Measurements from ENCODE around the gene PRKCH. TPM values are rescaled to one million over a fixed set of nuclear protein-coding genes. Genes with fewer than 3 reads are reported as not detected.

PRKCH gene
- total RNA-seq, 2 experiments from 2014 or later, result 244 to 293 TPM

- H3K4me1 Mint-ChIP-seq, result peaks cover 31% of the 10 kb centered on the region
- ChIA-PET CTCF (interaction anchor here (0.6 to 2.9 kb wide), 8 partner anchors 9 to 230 kb away, joined by 3 to 16 read pairs (median 3); no protein-coding TSS in a partner anchor), POLR2A (no interaction called here)
- no peak for DNase-seq
- H3K27me3 Mint-ChIP-seq, result no peaks in the 10 kb centered on the region
- H3K9me3 Mint-ChIP-seq, result no peaks in the 10 kb centered on the region
- H3K4me3 Mint-ChIP-seq, result no peak overlapping the region
- H3K36me3 Mint-ChIP-seq (ENCODE audit: low read depth), result peaks cover 57% of the 10 kb centered on the region
- H3K27ac Mint-ChIP-seq, result no peak overlapping the region
Measured at GRCh38 chr14:61489932-61490331, 168.6 kb downstream of the PRKCH start.

- peaks cover 34% of the 10 kb centered on the region for H3K4me1 Mint-ChIP-seq
- POLR2A ChIA-PET, result no interaction called here
- no peaks in the 10 kb centered on the region for H3K27me3 Mint-ChIP-seq
- CTCF ChIA-PET, result interaction anchor here (0.6 to 2.9 kb wide), 7 partner anchors 11 to 690 kb away, joined by 3 to 16 read pairs (median 3); no protein-coding TSS in a partner anchor
- no peak overlapping the region for H3K4me3 Mint-ChIP-seq
- DNase-seq, result no peak
- H3K27ac Mint-ChIP-seq, result no peak overlapping the region
- peaks cover 57% of the 10 kb centered on the region for H3K36me3 Mint-ChIP-seq (ENCODE audit: low read depth)
- no peaks in the 10 kb centered on the region for H3K9me3 Mint-ChIP-seq
Measured at GRCh38 chr14:61491224-61491623, 169.8 kb downstream of the PRKCH start.

- CTCF ChIA-PET, result interaction anchor here (0.6 to 2.9 kb wide), 8 partner anchors 11 to 342 kb away, joined by 3 to 16 read pairs (median 4); no protein-coding TSS in a partner anchor
- no peak for DNase-seq
- H3K4me3 Mint-ChIP-seq, result no peak overlapping the region
- H3K4me1 Mint-ChIP-seq, result peaks cover 35% of the 10 kb centered on the region
- H3K27ac Mint-ChIP-seq, result no peak overlapping the region
- POLR2A ChIA-PET, result no interaction called here
- peaks cover 57% of the 10 kb centered on the region for H3K36me3 Mint-ChIP-seq (ENCODE audit: low read depth)
- no peaks in the 10 kb centered on the region for H3K27me3 Mint-ChIP-seq
- H3K9me3 Mint-ChIP-seq, result no peaks in the 10 kb centered on the region
Measured at GRCh38 chr14:61491876-61492434, 170.6 kb downstream of the PRKCH start.

- ChIA-PET CTCF (interaction anchor here (0.6 to 2.0 kb wide), 5 partner anchors 9 to 341 kb away, joined by 3 to 8 read pairs (median 6); no protein-coding TSS in a partner anchor), POLR2A (no interaction called here)
- no peak overlapping the region for H3K27ac Mint-ChIP-seq
- no peak overlapping the region for H3K4me3 Mint-ChIP-seq
- H3K36me3 Mint-ChIP-seq (ENCODE audit: low read depth), result peaks cover 57% of the 10 kb centered on the region
- no peaks in the 10 kb centered on the region for H3K27me3 Mint-ChIP-seq
- H3K9me3 Mint-ChIP-seq, result no peaks in the 10 kb centered on the region
- H3K4me1 Mint-ChIP-seq, result peaks cover 34% of the 10 kb centered on the region
- DNase-seq, result no peak
Measured at GRCh38 chr14:61492474-61492873, 171.1 kb downstream of the PRKCH start.

- ChIA-PET POLR2A (no interaction called here), CTCF (interaction anchor here (1.0 to 2.0 kb wide), 5 partner anchors 9 to 32 kb away, joined by 3 to 8 read pairs (median 6); no protein-coding TSS in a partner anchor)
- Mint-ChIP-seq H3K9me3 (no peaks in the 10 kb centered on the region), H3K4me3 (no peak overlapping the region), H3K36me3 (ENCODE audit: low read depth) (peaks cover 59% of the 10 kb centered on the region), H3K27ac (no peak overlapping the region), H3K4me1 (peaks cover 35% of the 10 kb centered on the region), H3K27me3 (no peaks in the 10 kb centered on the region)
- no peak for DNase-seq
Measured at GRCh38 chr14:61493239-61493638, 171.9 kb downstream of the PRKCH start.

GRCh38 chr14:61494018-61494417 is 172.6 kb downstream of the PRKCH start:
- Mint-ChIP-seq H3K27me3 (no peaks in the 10 kb centered on the region), H3K36me3 (ENCODE audit: low read depth) (peaks cover 59% of the 10 kb centered on the region), H3K4me1 (peaks cover 34% of the 10 kb centered on the region), H3K27ac (no peak overlapping the region), H3K4me3 (no peak overlapping the region), H3K9me3 (no peaks in the 10 kb centered on the region)
- ChIA-PET CTCF (interaction anchor here (0.7 to 2.0 kb wide), 4 partner anchors 9 to 344 kb away, joined by 3 to 8 read pairs (median 6); no protein-coding TSS in a partner anchor), POLR2A (no interaction called here)
- no peak for DNase-seq

- ChIA-PET CTCF (interaction anchor here (1.3 to 1.4 kb wide), 2 partner anchors 10 to 15 kb away, joined by 3 to 4 read pairs; no protein-coding TSS in a partner anchor), POLR2A (no interaction called here)
- no peak for DNase-seq
- H3K36me3 Mint-ChIP-seq (ENCODE audit: low read depth), result peaks cover 58% of the 10 kb centered on the region
- no peak overlapping the region for H3K27ac Mint-ChIP-seq
- H3K9me3 Mint-ChIP-seq, result no peaks in the 10 kb centered on the region
- H3K4me1 Mint-ChIP-seq, result peaks cover 45% of the 10 kb centered on the region
- H3K4me3 Mint-ChIP-seq, result no peak overlapping the region
- H3K27me3 Mint-ChIP-seq, result no peaks in the 10 kb centered on the region
Measured at GRCh38 chr14:61495809-61496208, 174.4 kb downstream of the PRKCH start.

GRCh38 chr14:61498303-61498702 is 176.9 kb downstream of the PRKCH start:
- H3K4me3 Mint-ChIP-seq, result no peak overlapping the region
- H3K27ac Mint-ChIP-seq, result no peak overlapping the region
- peaks cover 70% of the 10 kb centered on the region for H3K4me1 Mint-ChIP-seq
- H3K36me3 Mint-ChIP-seq (ENCODE audit: low read depth), result peaks cover 71% of the 10 kb centered on the region
- no peak for DNase-seq
- ChIA-PET CTCF (interaction anchor here (1.5 to 3.1 kb wide), 3 partner anchors 19 to 26 kb away, joined by 3 to 14 read pairs (median 3); no protein-coding TSS in a partner anchor), POLR2A (no interaction called here)
- H3K9me3 Mint-ChIP-seq, result no peaks in the 10 kb centered on the region
- H3K27me3 Mint-ChIP-seq, result no peaks in the 10 kb centered on the region

GRCh38 chr14:61498811-61499210 is 177.4 kb downstream of the PRKCH start:
- H3K4me3 Mint-ChIP-seq, result no peak overlapping the region
- CTCF ChIA-PET, result interaction anchor here (1.4 to 3.1 kb wide), 4 partner anchors 20 to 339 kb away, joined by 3 to 14 read pairs (median 4); no protein-coding TSS in a partner anchor
- H3K27me3 Mint-ChIP-seq, result no peaks in the 10 kb centered on the region
- H3K9me3 Mint-ChIP-seq, result no peaks in the 10 kb centered on the region
- H3K27ac Mint-ChIP-seq, result no peak overlapping the region
- POLR2A ChIA-PET, result no interaction called here
- H3K4me1 Mint-ChIP-seq, result peaks cover 75% of the 10 kb centered on the region
- peaks cover 74% of the 10 kb centered on the region for H3K36me3 Mint-ChIP-seq (ENCODE audit: low read depth)
- DNase-seq, result no peak

GRCh38 chr14:61499991-61500390 is 178.6 kb downstream of the PRKCH start:
- H3K27ac Mint-ChIP-seq, result no peak overlapping the region
- peaks cover 72% of the 10 kb centered on the region for H3K36me3 Mint-ChIP-seq (ENCODE audit: low read depth)
- no peaks in the 10 kb centered on the region for H3K27me3 Mint-ChIP-seq
- no peak for DNase-seq
- peaks cover 80% of the 10 kb centered on the region for H3K4me1 Mint-ChIP-seq
- H3K9me3 Mint-ChIP-seq, result peaks cover 4% of the 10 kb centered on the region
- no peak overlapping the region for H3K4me3 Mint-ChIP-seq
- POLR2A ChIA-PET, result interaction anchor here (0.7 kb wide), 1 partner anchor 117 kb away, joined by 3 read pairs; no protein-coding TSS in a partner anchor
- CTCF ChIA-PET, result interaction anchor here (0.6 to 3.1 kb wide), 6 partner anchors 10 to 338 kb away, joined by 3 to 14 read pairs (median 4); no protein-coding TSS in a partner anchor

GRCh38 chr14:61501714-61502458 is 180.5 kb downstream of the PRKCH start:
- no peaks in the 10 kb centered on the region for H3K27me3 Mint-ChIP-seq
- no peak for DNase-seq
- ChIA-PET POLR2A (no interaction called here), CTCF (interaction anchor here (0.9 to 2.3 kb wide), 8 partner anchors 11 to 233 kb away, joined by 3 to 11 read pairs (median 3); no protein-coding TSS in a partner anchor)
- peaks cover 5% of the 10 kb centered on the region for H3K9me3 Mint-ChIP-seq
- peaks cover 86% of the 10 kb centered on the region for H3K4me1 Mint-ChIP-seq
- H3K27ac Mint-ChIP-seq, result peak overlapping the region; percentile 97
- peaks cover 71% of the 10 kb centered on the region for H3K36me3 Mint-ChIP-seq (ENCODE audit: low read depth)
- no peak overlapping the region for H3K4me3 Mint-ChIP-seq

- Mint-ChIP-seq H3K27ac (peak overlapping the region; percentile 97), H3K36me3 (ENCODE audit: low read depth) (peaks cover 71% of the 10 kb centered on the region), H3K27me3 (no peaks in the 10 kb centered on the region), H3K9me3 (peaks cover 5% of the 10 kb centered on the region), H3K4me3 (peak overlapping the region; percentile 57), H3K4me1 (peaks cover 86% of the 10 kb centered on the region)
- CTCF ChIA-PET, result interaction anchor here (0.7 to 2.3 kb wide), 8 partner anchors 9 to 172 kb away, joined by 3 to 11 read pairs (median 6); no protein-coding TSS in a partner anchor
- POLR2A ChIA-PET, result interaction anchor here (0.7 kb wide), 1 partner anchor 50 kb away, joined by 3 read pairs; no protein-coding TSS in a partner anchor
- no peak for DNase-seq
Measured at GRCh38 chr14:61502459-61503093, 181.2 kb downstream of the PRKCH start.
